ENCODE data around the gene KAZALD1. TPM values are rescaled to one million over a fixed set of nuclear protein-coding genes. Genes with fewer than 3 reads are reported as not detected.

The KAZALD1 gene
- total RNA-seq, 1 donor = 26.4 TPM

GRCh38 chr10:101044117-101044516, 17.7 kb upstream of the KAZALD1 start:
- H3K4me1 ChIP-seq (ENCODE audit: insufficient read depth, low read length) = peaks cover 26% of the 10 kb centered on the region
- H3K79me2 ChIP-seq (ENCODE audit: insufficient read depth, low read length) = no peaks in the 10 kb centered on the region
- no peak for TF ChIP-seq CTCF (IDR thresholded peaks at IDR 0.05; ENCODE audit: extremely low read depth, low read depth, low read length)
- peaks cover 15% of the 10 kb centered on the region for H3K36me3 ChIP-seq (ENCODE audit: insufficient read depth, low read length)
- peaks cover 6% of the 10 kb centered on the region for H4K20me1 ChIP-seq (ENCODE audit: insufficient read depth, low read length)
- no peak overlapping the region for H3K4me3 ChIP-seq (ENCODE audit: insufficient read depth, low read length)
- H3K27ac ChIP-seq (ENCODE audit: low read depth, low read length) = no peak overlapping the region
- H2AFZ ChIP-seq (ENCODE audit: low read length) = no peak overlapping the region
- H3K27me3 ChIP-seq (ENCODE audit: insufficient read depth, low read length) = peaks cover 24% of the 10 kb centered on the region
- no peaks in the 10 kb centered on the region for H3K9me3 ChIP-seq (ENCODE audit: low read depth, low read length)
- H3K4me2 ChIP-seq (ENCODE audit: insufficient read depth, low read length) = no peak overlapping the region
- no peak for DNase-seq (ENCODE audit: insufficient read length, low spot score, missing footprints)

GRCh38 chr10:101046332-101047238, 15.2 kb upstream of the KAZALD1 start:
- H3K9me3 ChIP-seq (ENCODE audit: low read depth, low read length) = no peaks in the 10 kb centered on the region
- peak; percentile 72 for DNase-seq (ENCODE audit: insufficient read length, low spot score, missing footprints)
- H3K4me1 ChIP-seq (ENCODE audit: insufficient read depth, low read length) = peaks cover 28% of the 10 kb centered on the region
- peaks cover 38% of the 10 kb centered on the region for H3K27me3 ChIP-seq (ENCODE audit: insufficient read depth, low read length)
- no peak for TF ChIP-seq CTCF (IDR thresholded peaks at IDR 0.05; ENCODE audit: extremely low read depth, low read depth, low read length)
- peak overlapping the region; percentile 52 for H2AFZ ChIP-seq (ENCODE audit: low read length)
- H3K27ac ChIP-seq (ENCODE audit: low read depth, low read length) = no peak overlapping the region
- H4K20me1 ChIP-seq (ENCODE audit: insufficient read depth, low read length) = no peaks in the 10 kb centered on the region
- H3K4me3 ChIP-seq (ENCODE audit: insufficient read depth, low read length) = peak overlapping the region; percentile 26
- peaks cover 5% of the 10 kb centered on the region for H3K36me3 ChIP-seq (ENCODE audit: insufficient read depth, low read length)
- peak overlapping the region; percentile 50 for H3K4me2 ChIP-seq (ENCODE audit: insufficient read depth, low read length)
- H3K79me2 ChIP-seq (ENCODE audit: insufficient read depth, low read length) = no peaks in the 10 kb centered on the region

- peak; percentile 85 for DNase-seq (ENCODE audit: insufficient read length, low spot score, missing footprints)
- Histone ChIP-seq H3K27me3 (ENCODE audit: insufficient read depth, low read length) (peaks cover 38% of the 10 kb centered on the region), H3K27ac (ENCODE audit: low read depth, low read length) (no peak overlapping the region), H2AFZ (ENCODE audit: low read length) (no peak overlapping the region), H3K36me3 (ENCODE audit: insufficient read depth, low read length) (no peaks in the 10 kb centered on the region), H3K9me3 (ENCODE audit: low read depth, low read length) (no peaks in the 10 kb centered on the region), H3K4me1 (ENCODE audit: insufficient read depth, low read length) (peaks cover 31% of the 10 kb centered on the region), H3K4me2 (ENCODE audit: insufficient read depth, low read length) (peak overlapping the region; percentile 50), H3K4me3 (ENCODE audit: insufficient read depth, low read length) (peak overlapping the region; percentile 26), H4K20me1 (ENCODE audit: insufficient read depth, low read length) (no peaks in the 10 kb centered on the region), H3K79me2 (ENCODE audit: insufficient read depth, low read length) (no peaks in the 10 kb centered on the region)
- no peak for TF ChIP-seq CTCF (IDR thresholded peaks at IDR 0.05; ENCODE audit: extremely low read depth, low read depth, low read length)
Observed at GRCh38 chr10:101047268-101047667, 14.5 kb upstream of the KAZALD1 start.

Measured in osteoblast (primary cell).